WTC11 (cell line): Measurements from ENCODE around the gene GALNT5.

Source experiments
- CTCF ChIP-seq: fragments of 200-600 bp; IDR thresholded peaks from 2 replicates; pipeline ENCODE4 v1.8.0; 2022; ENCODE audit warnings: antibody characterized with exemption
- ELF4 ChIP-seq: sonication (generic); formaldehyde crosslinking; IDR thresholded peaks from 2 replicates; pipeline ENCODE4 v1.8.1; 2022; ENCODE audit warnings: low read depth, mild to moderate bottlenecking, moderate library complexity, missing genetic modification reagents
- TCF7 ChIP-seq: sonication (generic); formaldehyde crosslinking; IDR thresholded peaks from 2 replicates; pipeline ENCODE4 v1.8.0; 2022; ENCODE audit warnings: mild to moderate bottlenecking, low read depth, missing genetic modification reagents, moderate library complexity
- ZNF232 ChIP-seq: sonication (generic); formaldehyde crosslinking; IDR thresholded peaks from 2 replicates; pipeline ENCODE4 v1.8.0; 2022; ENCODE audit warnings: mild to moderate bottlenecking, missing genetic modification reagents
- ZNF532 ChIP-seq: fragments of 250-450 bp; sonication (Bioruptor Pico); IDR thresholded peaks from 2 replicates; pipeline ENCODE4 v1.9.0; 2021; ENCODE audit warnings: mild to moderate bottlenecking, borderline replicate concordance
- TF ChIP-seq, protein P1 (sequence below): sonication (generic); formaldehyde crosslinking; IDR thresholded peaks from 2 replicates; pipeline ENCODE4 v1.8.1; 2023; ENCODE audit warnings: mild to moderate bottlenecking, missing genetic modification reagents, moderate library complexity
- TF ChIP-seq, protein P2 (sequence below): sonication (generic); formaldehyde crosslinking; IDR thresholded peaks from 2 replicates; pipeline ENCODE4 v1.8.0; 2022; ENCODE audit warnings: mild to moderate bottlenecking, missing genetic modification reagents
- TF ChIP-seq, protein P3 (sequence below): sonication (generic); formaldehyde crosslinking; IDR thresholded peaks from 2 replicates; pipeline ENCODE4 v1.8.0; 2022; ENCODE audit warnings: mild to moderate bottlenecking, missing genetic modification reagents
- TF ChIP-seq, protein P4 (sequence below): sonication (generic); formaldehyde crosslinking; conservative IDR thresholded peaks from 2 replicates; pipeline ENCODE4 v1.8.1; 2022; ENCODE audit warnings: mild to moderate bottlenecking, missing genetic modification reagents

GRCh38 chr2:157231476-157231875, 26.0 kb upstream of the GALNT5 start:
- no peak for TF ChIP-seq ZNF532
- TF ChIP-seq, protein P1, sequence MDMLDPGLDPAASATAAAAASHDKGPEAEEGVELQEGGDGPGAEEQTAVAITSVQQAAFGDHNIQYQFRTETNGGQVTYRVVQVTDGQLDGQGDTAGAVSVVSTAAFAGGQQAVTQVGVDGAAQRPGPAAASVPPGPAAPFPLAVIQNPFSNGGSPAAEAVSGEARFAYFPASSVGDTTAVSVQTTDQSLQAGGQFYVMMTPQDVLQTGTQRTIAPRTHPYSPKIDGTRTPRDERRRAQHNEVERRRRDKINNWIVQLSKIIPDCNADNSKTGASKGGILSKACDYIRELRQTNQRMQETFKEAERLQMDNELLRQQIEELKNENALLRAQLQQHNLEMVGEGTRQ (CRISPR knock-in tag): no peak
- TF ChIP-seq ZNF232 (CRISPR knock-in tag): no peak
- no peak for TF ChIP-seq CTCF
- no peak for TF ChIP-seq TCF7 (CRISPR knock-in tag)
- TF ChIP-seq, protein P2, sequence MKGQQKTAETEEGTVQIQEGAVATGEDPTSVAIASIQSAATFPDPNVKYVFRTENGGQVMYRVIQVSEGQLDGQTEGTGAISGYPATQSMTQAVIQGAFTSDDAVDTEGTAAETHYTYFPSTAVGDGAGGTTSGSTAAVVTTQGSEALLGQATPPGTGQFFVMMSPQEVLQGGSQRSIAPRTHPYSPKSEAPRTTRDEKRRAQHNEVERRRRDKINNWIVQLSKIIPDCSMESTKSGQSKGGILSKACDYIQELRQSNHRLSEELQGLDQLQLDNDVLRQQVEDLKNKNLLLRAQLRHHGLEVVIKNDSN (CRISPR knock-in tag): no peak
- no peak for TF ChIP-seq ELF4 (CRISPR knock-in tag)
- TF ChIP-seq, protein P3, sequence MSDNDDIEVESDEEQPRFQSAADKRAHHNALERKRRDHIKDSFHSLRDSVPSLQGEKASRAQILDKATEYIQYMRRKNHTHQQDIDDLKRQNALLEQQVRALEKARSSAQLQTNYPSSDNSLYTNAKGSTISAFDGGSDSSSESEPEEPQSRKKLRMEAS: no peak
- TF ChIP-seq, protein P4, sequence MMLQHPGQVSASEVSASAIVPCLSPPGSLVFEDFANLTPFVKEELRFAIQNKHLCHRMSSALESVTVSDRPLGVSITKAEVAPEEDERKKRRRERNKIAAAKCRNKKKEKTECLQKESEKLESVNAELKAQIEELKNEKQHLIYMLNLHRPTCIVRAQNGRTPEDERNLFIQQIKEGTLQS (CRISPR knock-in tag): no peak
